HG03108 (cell line): Measurements from ENCODE around the gene NLGN4Y.

Experiments used
- ATAC-seq: cut with Tn5 transposase; IDR thresholded peaks from one replicate; pipeline ENCODE4 v1.9.1; 2021; ENCODE audit warnings: moderate library complexity; ENCODE audit not compliant: unreplicated experiment

Gene NLGN4Y

DNA sequence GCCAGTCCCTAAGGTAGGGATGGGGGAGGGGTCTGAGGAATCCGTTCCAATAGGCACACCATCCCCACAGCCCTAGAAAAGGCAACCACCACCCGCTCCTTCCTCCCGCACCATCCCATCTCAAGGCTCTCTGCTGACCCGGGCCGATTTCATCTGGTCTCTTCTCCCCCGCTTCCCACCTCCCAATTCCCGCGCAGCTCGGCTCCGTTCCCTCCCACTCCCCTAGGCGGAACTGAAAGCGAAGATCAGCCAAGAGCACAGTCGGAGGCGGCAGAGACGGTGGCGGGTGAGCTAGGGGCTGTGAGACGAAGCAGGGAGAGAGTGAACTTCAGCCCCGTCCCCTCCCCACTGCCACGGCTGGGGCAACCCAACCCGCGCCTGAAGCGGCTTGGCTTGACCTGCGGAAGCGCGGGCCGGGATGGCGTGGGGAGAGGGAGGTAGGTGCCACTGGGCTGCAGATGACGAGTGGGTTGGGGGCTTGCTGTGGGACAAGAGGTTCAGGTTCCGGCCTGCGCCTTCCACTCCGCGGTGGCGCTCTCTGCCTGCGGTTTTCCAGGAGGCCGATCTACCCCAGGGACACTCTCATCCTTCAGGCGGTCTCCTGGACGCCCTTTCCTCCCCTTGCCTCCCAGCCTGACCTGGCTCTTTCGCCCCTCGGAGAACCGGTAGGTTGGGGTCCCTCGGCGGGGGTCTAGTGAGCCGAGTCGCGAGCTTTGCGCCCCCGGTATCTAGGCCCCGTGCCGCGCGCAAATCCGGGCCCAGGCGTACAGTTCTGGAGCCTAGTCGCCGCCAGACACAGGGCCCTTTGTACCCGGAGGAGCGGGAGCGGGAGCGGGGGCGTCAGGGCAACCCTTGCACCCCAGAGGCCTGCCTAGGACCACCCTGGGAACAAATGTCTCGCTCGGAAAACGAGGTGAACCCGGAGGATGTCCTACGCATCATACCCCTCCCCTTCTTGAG is at the start of gene NLGN4Y:
NLGN4Y (plus strand) TSS at position 258 of the 960 bp plus-strand sequence. CDS start 97,591 bp downstream, outside the sequence.
- no peak for ATAC-seq

DNA sequence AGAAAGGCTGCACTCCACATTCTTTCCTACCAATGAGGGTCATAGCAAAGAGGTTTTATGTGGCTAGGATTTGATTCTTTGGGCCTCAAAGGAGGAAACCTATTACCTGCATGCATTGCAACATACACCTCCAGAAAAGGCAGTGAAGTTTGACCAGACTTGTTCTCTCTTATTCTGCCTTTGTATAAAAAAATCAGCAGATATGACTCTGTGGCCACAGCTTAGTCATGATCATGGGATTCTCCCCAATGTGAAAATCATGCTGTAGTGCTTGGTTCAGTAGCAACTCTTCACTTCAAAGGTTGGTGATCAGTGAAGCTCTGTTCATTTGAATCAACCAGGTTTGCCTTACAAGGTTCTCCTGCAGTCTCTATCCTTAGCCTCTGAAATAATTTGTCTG is 38.4 kb upstream of the NLGN4Y start:
- ATAC-seq, result no peak

DNA sequence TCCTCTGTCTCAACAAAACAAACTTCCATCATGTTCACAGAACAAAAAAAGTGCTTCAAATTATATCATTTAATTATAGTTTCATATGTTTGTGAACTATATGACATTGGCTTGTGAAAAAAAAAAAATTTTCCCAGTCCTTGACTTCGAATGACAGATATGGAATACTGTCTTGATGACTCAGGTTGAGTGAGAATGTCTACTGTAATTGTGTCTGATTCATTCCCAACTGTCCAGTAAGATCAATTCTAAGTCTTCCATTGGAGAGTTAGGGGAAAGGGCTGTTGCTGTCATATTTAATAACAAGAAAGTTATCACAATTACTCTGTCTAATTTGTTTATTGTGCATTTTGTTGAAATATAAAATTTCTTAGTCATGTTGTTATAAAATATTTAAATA is 34.1 kb upstream of the NLGN4Y start:
- no peak for ATAC-seq

GRCh38 chrY:14498071-14498470 is 26.3 kb upstream of the NLGN4Y start:
- ATAC-seq, result no peak

GRCh38 chrY:14504592-14504991 is 19.7 kb upstream of the NLGN4Y start:
- ATAC-seq, result no peak

GRCh38 chrY:14522379-14522950 is 1.9 kb upstream of the NLGN4Y start:
- ATAC-seq, result no peak

- no peak for ATAC-seq
Observed at GRCh38 chrY:14523491-14524271, 648 bp upstream of the NLGN4Y start.

DNA sequence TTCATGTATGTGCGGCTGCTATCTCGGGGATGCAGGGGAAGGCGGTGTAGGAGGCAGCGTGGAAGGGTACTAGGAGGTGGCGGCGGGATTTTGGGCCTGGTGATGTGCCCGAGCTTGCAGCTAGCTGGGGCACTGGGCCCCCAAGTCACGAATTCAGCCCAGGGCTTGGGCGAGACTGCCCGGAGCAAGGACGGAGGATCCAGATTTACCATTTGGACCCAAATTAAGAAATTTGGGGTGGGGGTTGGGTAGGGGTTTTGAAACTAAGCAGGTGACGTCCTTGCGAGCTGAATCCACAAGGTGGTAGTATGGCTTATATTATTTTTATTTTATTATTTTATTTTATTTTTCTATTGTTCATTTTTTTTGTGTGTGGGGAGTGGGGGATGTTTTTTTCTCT is 986 bp downstream of the NLGN4Y start:
- ATAC-seq, result no peak

GRCh38 chrY:14528361-14528760 is 4.0 kb downstream of the NLGN4Y start:
- ATAC-seq, result no peak

GRCh38 chrY:14536703-14537102 is 12.4 kb downstream of the NLGN4Y start:
- ATAC-seq, result no peak

- no peak for ATAC-seq
Observed at GRCh38 chrY:14543506-14543905, 19.2 kb downstream of the NLGN4Y start.

- ATAC-seq, result no peak
Observed at GRCh38 chrY:14581294-14581693, 57.0 kb downstream of the NLGN4Y start.

- no peak for ATAC-seq
Observed at GRCh38 chrY:14586725-14587124, 62.4 kb downstream of the NLGN4Y start.

- ATAC-seq, result no peak
Observed at GRCh38 chrY:14601372-14601771, 77.0 kb downstream of the NLGN4Y start.

DNA sequence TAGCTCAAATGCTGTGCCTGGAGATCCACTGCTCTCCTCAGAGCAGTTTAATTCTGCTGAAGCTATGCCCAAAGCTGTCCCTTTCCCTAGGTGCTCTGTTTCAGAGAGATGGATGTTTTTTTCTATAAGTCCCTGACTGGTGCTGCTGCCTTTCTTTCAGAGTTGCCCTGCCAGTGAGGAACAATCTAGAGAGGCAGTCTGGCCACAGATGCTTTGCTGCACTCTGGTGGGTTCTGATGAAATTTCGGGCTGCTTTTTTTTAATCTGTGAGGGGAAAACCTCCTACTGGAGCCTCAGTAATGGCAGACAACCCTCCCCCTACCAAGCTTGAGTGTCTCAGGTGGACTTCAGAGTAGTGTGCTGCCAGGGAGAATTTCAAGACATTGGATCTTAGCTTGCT is 93.3 kb downstream of the NLGN4Y start:
- no peak for ATAC-seq

DNA sequence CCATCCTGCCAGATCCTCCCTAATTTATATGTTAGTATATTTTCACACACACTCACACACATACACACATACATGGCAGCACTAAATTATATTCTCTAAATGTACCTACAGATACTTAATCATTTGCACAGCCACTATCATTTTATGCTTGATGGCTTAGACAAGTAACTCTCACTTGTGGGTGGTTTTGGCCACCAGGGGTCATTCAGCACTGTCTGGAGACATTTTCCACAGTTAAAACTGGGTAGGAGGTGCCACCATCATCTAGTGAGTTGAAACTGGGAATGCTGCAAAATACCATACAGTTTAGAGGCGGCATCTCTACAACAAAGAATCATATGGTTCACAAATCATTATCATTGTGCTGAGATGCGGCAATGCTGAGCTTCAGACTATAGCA is 94.2 kb downstream of the NLGN4Y start:
- no peak for ATAC-seq

- no peak for ATAC-seq
Observed at GRCh38 chrY:14628208-14628607, 103.9 kb downstream of the NLGN4Y start.

- no peak for ATAC-seq
Observed at GRCh38 chrY:14631676-14632075, 107.3 kb downstream of the NLGN4Y start.

DNA sequence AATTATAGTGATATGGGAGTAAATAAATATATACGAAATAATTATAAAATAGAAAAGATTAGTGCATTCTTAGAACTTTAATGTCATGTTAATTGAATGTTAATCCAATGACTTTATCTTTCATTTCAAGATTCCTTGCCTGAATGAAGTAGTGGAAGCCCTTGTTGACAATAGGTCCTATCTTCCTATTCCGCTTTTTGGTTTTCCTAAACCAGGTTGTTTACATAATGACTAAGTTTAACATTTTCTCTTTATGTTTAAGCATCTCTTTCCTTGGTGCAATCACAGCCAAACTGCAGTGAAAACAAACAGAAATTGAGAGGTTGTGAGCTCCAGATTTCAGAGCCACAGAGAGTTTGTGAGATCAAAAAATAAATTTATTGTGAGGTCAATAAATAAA is 109.4 kb downstream of the NLGN4Y start:
- no peak for ATAC-seq

DNA sequence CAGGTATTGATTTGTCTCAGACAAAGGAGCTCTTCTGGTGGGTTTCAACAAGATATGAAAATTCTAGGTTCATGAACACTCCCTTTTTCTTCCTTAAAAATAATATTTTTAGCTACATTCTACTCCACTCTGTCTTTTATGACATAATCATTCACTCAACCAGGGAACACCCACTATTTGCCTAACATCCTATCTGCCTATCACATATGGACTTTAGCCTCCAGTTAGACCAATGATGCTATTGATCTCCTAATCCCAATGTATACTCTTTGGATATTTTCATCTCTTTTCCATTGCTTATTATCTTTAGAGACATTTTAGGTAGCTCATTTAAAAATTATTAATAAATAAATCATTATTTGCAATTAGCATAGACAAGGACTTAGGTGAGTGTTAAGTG is 110.6 kb downstream of the NLGN4Y start:
- ATAC-seq, result no peak

DNA sequence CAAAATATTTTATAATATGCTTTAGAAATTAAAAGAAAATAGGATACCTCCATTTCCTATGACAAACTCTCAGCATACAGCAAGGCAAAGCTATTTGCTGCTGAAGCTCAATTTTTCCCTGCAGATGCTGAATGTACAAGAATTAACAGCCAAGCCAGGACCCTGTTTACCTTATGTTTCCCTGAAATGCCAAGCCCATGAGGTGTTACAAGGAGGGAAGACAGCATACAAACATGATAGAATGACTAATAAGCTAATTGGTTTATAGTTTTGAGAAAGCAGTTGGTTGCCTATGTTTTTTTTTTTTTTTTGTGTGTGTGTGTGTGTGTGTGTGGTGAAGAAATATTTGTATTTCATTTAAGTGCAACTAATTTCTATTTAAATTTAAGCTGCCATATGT is 113.2 kb downstream of the NLGN4Y start:
- ATAC-seq, result no peak

GRCh38 chrY:14641853-14642252 is 117.5 kb downstream of the NLGN4Y start:
- no peak for ATAC-seq
